MG63 (cell line): Measurements from ENCODE around the gene CDKN1C. TPM values are rescaled to one million over a fixed set of nuclear protein-coding genes. Genes with fewer than 3 reads are reported as not detected.

Experiments used
- DNase-seq: peaks from one replicate; pipeline ENCODE4 v3.0.0-alpha.2; 2020
- H3K27me3 ChIP-seq: fragments of 250-450 bp; sonication (Bioruptor Pico); 2 replicates; pipeline ENCODE4 v1.5.1; 2020; ENCODE audit warnings: mild to moderate bottlenecking, moderate library complexity
- H3K36me3 ChIP-seq: fragments of 250-450 bp; sonication (Bioruptor Pico); 2 replicates; pipeline ENCODE4 v1.5.1; 2020; ENCODE audit warnings: mild to moderate bottlenecking, moderate library complexity
- H3K4me3 ChIP-seq: fragments of 250-450 bp; sonication (Bioruptor Pico); 2 replicates; pipeline ENCODE4 v1.5.1; 2020; ENCODE audit warnings: mild to moderate bottlenecking, moderate library complexity
- H3K9me3 ChIP-seq: fragments of 250-450 bp; sonication (Bioruptor Pico); 2 replicates; pipeline ENCODE4 v1.5.1; 2020; ENCODE audit warnings: mild to moderate bottlenecking, moderate library complexity
- total RNA-seq: library from RNA; depleted of rRNA; stranded (reverse); fragments of >200 nt; shearing (Covaris generic); gene quantifications from 2 replicates; pipeline ENCODE4 v1.2.3, GENCODE V29; 2014; ENCODE audit warnings: low replicate concordance; rRNA removed

Gene CDKN1C
- total RNA-seq, 1 experiment from 2014 or later: 0.56 TPM

DNA sequence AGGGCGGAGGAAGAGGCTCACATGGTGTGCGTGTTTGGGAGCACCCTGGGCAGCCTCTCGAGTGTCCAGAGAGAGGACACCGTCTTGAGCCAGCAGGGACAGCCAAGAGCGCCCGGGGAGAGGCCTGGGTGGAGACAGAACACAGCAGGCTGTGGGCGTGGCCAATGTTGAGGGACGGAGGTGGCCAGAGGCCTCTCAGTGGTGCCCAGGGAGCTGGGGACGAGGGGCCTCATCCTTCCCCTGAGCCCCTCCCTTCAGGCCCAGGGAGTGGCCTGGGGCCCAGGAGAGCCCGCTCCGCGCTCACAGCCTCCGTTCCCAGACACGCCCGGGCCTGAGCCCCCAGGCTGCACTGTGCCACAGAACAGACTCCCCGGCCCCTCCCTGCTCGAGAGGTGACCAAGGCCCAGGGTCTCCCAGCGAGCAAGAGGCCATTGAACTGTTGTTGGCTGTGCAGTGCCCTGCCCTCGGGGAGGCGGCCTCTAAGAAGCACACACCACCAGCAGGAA is 48.4 kb downstream of the CDKN1C start:
- Histone ChIP-seq H3K36me3 (no peaks in the 10 kb centered on the region), H3K4me3 (no peak overlapping the region), H3K9me3 (no peaks in the 10 kb centered on the region), H3K27me3 (no peaks in the 10 kb centered on the region)
- no peak for DNase-seq

DNA sequence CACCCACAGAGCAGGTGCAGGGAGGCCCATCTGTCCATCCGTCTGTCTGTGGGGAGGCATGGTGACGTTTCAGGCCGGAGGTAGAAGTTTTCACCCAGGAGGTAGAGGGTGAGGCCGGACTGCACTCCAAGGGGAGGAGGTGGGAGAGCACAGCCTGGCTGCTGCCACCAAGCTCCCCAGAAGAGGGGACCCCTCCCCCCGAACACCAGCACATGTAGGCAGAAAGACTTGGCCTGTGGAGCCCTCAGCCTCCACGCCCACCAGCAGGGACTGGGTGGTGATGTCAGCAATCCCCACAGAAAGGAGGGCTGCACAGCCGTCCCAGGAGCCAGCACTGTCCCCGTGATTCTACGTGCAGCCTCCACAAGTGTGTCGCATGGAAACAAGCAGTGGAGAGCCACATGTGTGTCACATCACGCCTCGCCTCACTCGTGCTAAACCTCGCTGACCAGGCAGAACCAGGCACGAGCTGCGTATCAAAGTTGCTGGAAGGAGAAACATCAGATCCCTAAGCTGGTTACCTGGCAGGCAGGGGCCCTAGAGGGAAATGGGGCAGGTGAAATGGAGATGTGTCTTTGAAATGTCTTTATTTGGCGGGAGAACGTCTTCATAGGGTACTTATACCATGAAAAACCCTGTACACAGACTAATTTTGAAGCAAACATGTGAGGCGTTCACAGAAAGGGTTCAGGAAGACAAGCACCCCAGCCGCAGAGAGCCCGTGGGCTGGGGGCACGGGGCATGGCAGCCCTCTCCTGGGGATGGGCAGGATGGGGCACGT is 49.1 kb downstream of the CDKN1C start:
- Histone ChIP-seq H3K9me3 (no peaks in the 10 kb centered on the region), H3K36me3 (no peaks in the 10 kb centered on the region), H3K4me3 (no peak overlapping the region), H3K27me3 (no peaks in the 10 kb centered on the region)
- no peak for DNase-seq

DNA sequence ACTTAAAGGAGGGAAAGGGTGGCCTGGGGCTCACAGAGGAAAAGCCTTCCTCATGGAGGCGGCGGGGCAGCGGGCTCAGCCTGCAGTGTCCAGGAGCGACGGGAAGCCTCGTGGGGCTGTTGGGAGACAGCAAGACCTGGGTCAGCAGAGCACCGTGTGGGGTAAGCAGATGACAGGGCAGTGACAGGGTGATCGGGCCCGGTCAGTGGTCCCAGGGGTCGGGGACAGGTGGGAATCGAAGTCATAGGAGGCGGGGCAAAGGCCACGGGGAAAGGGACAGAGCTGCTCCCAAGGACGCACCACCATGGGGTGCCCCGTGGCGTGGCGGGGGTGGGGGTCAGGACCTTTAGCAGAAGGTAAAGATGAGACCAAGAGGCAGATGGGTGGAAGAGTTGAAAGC is 49.8 kb downstream of the CDKN1C start:
- H3K4me3 ChIP-seq: no peak overlapping the region
- H3K27me3 ChIP-seq: no peaks in the 10 kb centered on the region
- H3K9me3 ChIP-seq: no peaks in the 10 kb centered on the region
- DNase-seq: no peak
- H3K36me3 ChIP-seq: no peaks in the 10 kb centered on the region

DNA sequence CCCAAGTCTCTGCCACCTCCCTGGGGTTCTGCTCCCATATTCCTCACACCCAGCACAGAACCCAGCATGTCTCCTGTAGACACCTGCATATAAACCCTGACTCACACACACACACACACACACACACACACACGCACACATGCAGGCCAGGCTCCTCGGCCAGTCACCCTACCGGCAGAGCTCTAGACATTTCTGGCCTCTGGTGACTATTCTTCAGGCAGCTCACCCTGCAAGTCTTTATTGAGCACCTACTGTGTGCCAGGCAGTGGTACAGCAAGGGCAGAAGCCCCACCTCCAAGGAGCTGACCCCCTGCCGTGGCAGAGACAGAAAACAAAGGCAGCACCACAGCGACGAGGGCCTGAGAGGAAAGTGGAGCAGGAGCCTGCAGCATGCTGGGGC is 50.3 kb downstream of the CDKN1C start:
- no peak overlapping the region for H3K4me3 ChIP-seq
- DNase-seq: no peak
- no peaks in the 10 kb centered on the region for H3K9me3 ChIP-seq
- no peaks in the 10 kb centered on the region for H3K36me3 ChIP-seq
- no peaks in the 10 kb centered on the region for H3K27me3 ChIP-seq

DNA sequence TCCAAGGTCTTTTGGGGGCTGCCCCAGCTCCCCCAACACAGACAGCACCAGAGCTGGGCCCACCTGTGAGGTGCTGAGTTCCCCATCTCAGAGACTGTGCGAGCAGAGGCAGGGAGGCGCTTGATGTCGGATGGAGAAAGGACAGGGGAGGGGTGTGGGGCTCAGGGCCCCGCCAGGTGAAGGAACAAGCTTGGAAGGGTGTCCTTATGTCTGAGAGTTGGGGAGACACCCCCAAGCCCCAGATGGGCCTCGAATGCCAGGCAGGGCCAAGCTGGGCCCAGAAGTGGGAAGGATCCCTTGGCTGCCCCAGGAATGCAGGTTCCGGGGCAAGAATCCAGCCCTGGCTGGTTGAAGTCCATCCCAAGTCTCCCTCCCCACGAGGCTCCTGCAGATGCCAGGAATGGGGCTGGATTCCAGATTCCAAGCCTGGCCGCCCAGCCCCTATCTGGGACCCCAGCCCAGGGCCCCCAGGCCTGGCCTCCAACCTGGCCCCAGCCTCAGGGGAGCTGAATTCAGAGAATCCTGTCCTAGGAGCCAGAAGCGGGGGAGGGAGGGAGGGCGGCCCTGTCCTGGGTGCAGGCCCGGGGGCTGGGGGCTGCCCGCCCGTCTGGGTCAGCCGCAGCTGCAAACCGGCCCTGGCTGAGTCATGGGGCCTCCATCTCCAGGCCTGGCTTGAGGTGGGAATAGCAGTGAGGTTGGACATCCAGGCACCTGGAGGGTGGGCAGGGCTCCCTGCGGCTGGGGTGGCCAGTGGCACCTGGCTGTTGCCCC is 50.9 kb downstream of the CDKN1C start:
- no peaks in the 10 kb centered on the region for H3K27me3 ChIP-seq
- no peaks in the 10 kb centered on the region for H3K36me3 ChIP-seq
- DNase-seq: no peak
- no peak overlapping the region for H3K4me3 ChIP-seq
- no peaks in the 10 kb centered on the region for H3K9me3 ChIP-seq

DNA sequence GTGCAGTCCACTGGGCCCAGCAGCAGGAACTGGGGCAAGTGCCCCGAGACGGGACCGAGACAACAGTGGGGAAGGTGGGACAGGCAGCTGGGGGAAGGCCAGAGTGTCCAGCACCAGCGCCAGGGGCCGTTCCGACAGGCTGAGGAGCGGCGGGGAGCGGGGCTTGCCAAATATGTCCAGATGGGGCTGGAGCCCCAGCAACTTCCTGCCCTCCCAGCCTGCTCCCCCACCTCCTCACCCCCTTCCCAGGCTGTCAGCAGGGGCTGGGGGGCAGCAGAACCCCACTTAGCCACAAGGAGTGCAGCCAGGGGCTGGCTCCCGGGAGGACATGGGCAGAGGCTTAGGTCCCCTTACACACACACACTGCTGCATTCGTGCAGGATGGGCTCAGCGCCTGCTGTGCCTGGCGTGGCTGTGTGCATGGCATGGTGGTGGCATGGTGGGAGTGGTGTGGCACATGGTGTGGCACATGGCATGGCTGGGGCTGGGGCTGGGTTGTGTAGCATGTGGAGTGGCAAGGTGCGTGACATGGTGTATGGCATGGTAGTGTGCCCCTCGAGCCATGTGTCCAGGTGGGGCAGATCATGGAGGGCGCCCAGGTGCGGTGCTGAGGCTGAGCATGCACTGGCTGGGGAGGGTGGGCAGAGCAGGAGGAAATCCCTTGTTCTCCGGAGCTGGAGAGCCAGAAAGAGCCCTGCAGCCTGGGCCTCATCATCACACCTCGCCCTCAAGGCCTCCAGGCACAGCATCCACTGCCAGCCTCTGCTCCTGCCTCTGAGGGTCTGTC is 51.7 kb downstream of the CDKN1C start:
- no peak for DNase-seq
- Histone ChIP-seq H3K27me3 (no peaks in the 10 kb centered on the region), H3K36me3 (no peaks in the 10 kb centered on the region), H3K4me3 (no peak overlapping the region), H3K9me3 (no peaks in the 10 kb centered on the region)

Other genes with a start within 250 kb of the CDKN1C start
- 0.16 and 0.25 TPM in 2 replicates for gene KCNQ1OT1, start 185.8 kb downstream of the CDKN1C start, total RNA-seq
- gene PHLDA2, start 43.6 kb upstream of the CDKN1C start, total RNA-seq: 4.0 and 26.4 TPM in 2 replicates
- 98.0 and 116 TPM in 2 replicates for gene NAP1L4, start 106.6 kb upstream of the CDKN1C start, total RNA-seq
- 48.5 and 57.2 TPM in 2 replicates for gene CARS1, start 171.6 kb upstream of the CDKN1C start, total RNA-seq